IPS-15b (cell line): Measurements from ENCODE around the gene PLEKHM1.

Experiments used
- H3K27me3 ChIP-seq: one replicate; pipeline ENCODE4 v1.6.1; 2013; ENCODE audit warnings: low read length; ENCODE audit not compliant: control insufficient read depth, insufficient read depth
- H3K36me3 ChIP-seq: one replicate; pipeline ENCODE4 v1.6.1; 2013; ENCODE audit warnings: low read length; ENCODE audit not compliant: control insufficient read depth, insufficient read depth
- H3K4me1 ChIP-seq: one replicate; pipeline ENCODE4 v1.6.1; 2013; ENCODE audit warnings: mild to moderate bottlenecking, low read length; ENCODE audit not compliant: control insufficient read depth, insufficient read depth
- H3K4me3 ChIP-seq: one replicate; pipeline ENCODE4 v1.5.1; 2013; ENCODE audit warnings: low read depth, low read length
- H3K9ac ChIP-seq: one replicate; pipeline ENCODE4 v1.6.1; 2013; ENCODE audit warnings: low read depth, mild to moderate bottlenecking, low read length
- H3K9me3 ChIP-seq: one replicate; pipeline ENCODE4 v1.6.1; 2013; ENCODE audit warnings: mild to moderate bottlenecking, low read length; ENCODE audit not compliant: control insufficient read depth, insufficient read depth

The PLEKHM1 gene

GRCh38 chr17:45387739-45388138 is 102.8 kb downstream of the PLEKHM1 start:
- Histone ChIP-seq H3K36me3 (no peaks in the 10 kb centered on the region), H3K9ac (no peak overlapping the region), H3K27me3 (peaks cover 4% of the 10 kb centered on the region), H3K4me3 (no peak overlapping the region), H3K4me1 (peaks cover 2% of the 10 kb centered on the region), H3K9me3 (no peaks in the 10 kb centered on the region)

DNA sequence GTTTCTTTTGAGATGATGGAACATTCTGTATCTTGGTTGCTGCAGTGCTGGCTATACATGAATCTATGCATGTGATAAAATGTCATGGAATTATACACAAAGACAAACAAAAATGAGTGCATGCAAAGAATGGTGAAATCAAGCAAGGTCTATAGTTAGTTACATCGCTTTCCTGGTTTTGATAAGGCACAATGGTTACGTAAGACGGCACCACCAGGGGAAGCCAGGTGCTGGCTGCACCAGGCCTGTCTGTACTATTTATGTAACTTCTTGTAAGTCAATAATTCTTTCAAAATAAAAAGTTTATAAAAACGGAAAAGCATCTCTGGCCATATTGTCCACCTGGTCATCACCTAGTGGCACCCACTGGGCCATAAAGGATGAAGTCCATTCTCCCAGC is 104.3 kb downstream of the PLEKHM1 start:
- Histone ChIP-seq H3K4me3 (no peak overlapping the region), H3K36me3 (no peaks in the 10 kb centered on the region), H3K27me3 (peaks cover 2% of the 10 kb centered on the region), H3K9me3 (no peaks in the 10 kb centered on the region), H3K4me1 (peaks cover 2% of the 10 kb centered on the region), H3K9ac (no peak overlapping the region)
